Esophagus squamous epithelium (tissue), 4 donors: ENCODE measurements around the gene ABCC9.

Experiments
- CTCF ChIP-seq, 6 experiments: fragments of 450-650 bp in 4 of 6; fragments of 200-600 bp in 2 of 6; sonication (generic) in 2 of 6; IDR thresholded peaks; one replicate each; pipeline ENCODE4 v1.5.1; 2016 to 2019; ENCODE audit warnings: antibody characterized with exemption in 6 of 6, mild to moderate bottlenecking in 4 of 6, moderate library complexity in 4 of 6
- POLR2A ChIP-seq, 4 donors: fragments of 450-650 bp; IDR thresholded peaks; one replicate each; pipeline ENCODE4 v1.6.1; 2017; ENCODE audit warnings: antibody characterized with exemption in 4 of 4, mild to moderate bottlenecking in 4 of 4, moderate library complexity in 3 of 4

GRCh38 chr12:21852251-21852650, 89.0 kb downstream of the ABCC9 start:
- TF ChIP-seq CTCF (IDR thresholded peaks at IDR 0.05) (no peak), POLR2A (IDR thresholded peaks at IDR 0.05) (no peak)
